ENCODE measurements around the gene CDH13. TPM values are rescaled to one million over a fixed set of nuclear protein-coding genes. Genes with fewer than 3 reads are reported as not detected.

Gene CDH13
- total and polyA plus RNA-seq, 2 experiments from 2014 or later, result 1.6 to 4.4 TPM

- Histone ChIP-seq H3K27me3 (ENCODE audit: insufficient read depth) (no peaks in the 10 kb centered on the region), H2AFZ (no peak overlapping the region), H3K36me3 (ENCODE audit: insufficient read depth) (no peaks in the 10 kb centered on the region), H3K79me2 (replicated peaks; ENCODE audit: insufficient read depth) (no peaks in the 10 kb centered on the region), H3K4me3 (no peak overlapping the region), H3K27ac (ENCODE audit: low read depth) (no peak overlapping the region), H3F3A (replicated peaks; ENCODE audit: low read depth) (no peaks in the 10 kb centered on the region), H4K20me1 (replicated peaks; ENCODE audit: insufficient read depth) (no peaks in the 10 kb centered on the region), H3K4me1 (ENCODE audit: insufficient read depth) (peaks cover 23% of the 10 kb centered on the region), H3K9me2 (ENCODE audit: insufficient read depth) (peaks cover 6% of the 10 kb centered on the region; the same call in 1 of the 2 replicates), H3K4me2 (no peak overlapping the region)
- peaks cover 12% of the 10 kb centered on the region for H3K27me3 Mint-ChIP-seq (ENCODE audit: insufficient read depth, low read depth, poor library complexity)
- no peak overlapping the region for H3K27ac Mint-ChIP-seq
- DNase-seq (ENCODE audit: low spot score) (no peak), ATAC-seq (no peak)
- peaks cover 32% of the 10 kb centered on the region for H3K4me1 Mint-ChIP-seq
- H3K36me3 Mint-ChIP-seq (ENCODE audit: low read depth), result peaks cover 10% of the 10 kb centered on the region; the same call in 2 of the 3 replicates
- no peak overlapping the region for H3K4me3 Mint-ChIP-seq
- TF ChIP-seq EZH2phosphoT487 (IDR thresholded peaks at IDR 0.05; ENCODE audit: unreplicated experiment) (no peak), ZNF114 (CRISPR knock-in tag; IDR thresholded peaks at IDR 0.05) (no peak), NANOG (IDR thresholded peaks at IDR 0.05; ENCODE audit: borderline replicate concordance) (no peak), ZNF462 (CRISPR knock-in tag; IDR thresholded peaks at IDR 0.05) (no peak), POLR2AphosphoS5 (IDR thresholded peaks at IDR 0.05; ENCODE audit: low read depth) (no peak), CREB1 (CRISPR knock-in tag; IDR thresholded peaks at IDR 0.05; ENCODE audit: low read depth) (no peak), REST (IDR thresholded peaks at IDR 0.05; ENCODE audit: unreplicated experiment) (no peak), EZH2 (IDR thresholded peaks at IDR 0.05; ENCODE audit: low read depth, unreplicated experiment) (no peak), STAT1 (IDR thresholded peaks at IDR 0.05; ENCODE audit: unreplicated experiment) (no peak), ZNF331 (CRISPR knock-in tag; IDR thresholded peaks at IDR 0.05; ENCODE audit: low read depth) (no peak), JUNB (IDR thresholded peaks at IDR 0.05; ENCODE audit: unreplicated experiment) (no peak)
- H3K9me3 Mint-ChIP-seq, result peaks cover 10% of the 10 kb centered on the region; the same call in 2 of the 3 replicates
Measured at GRCh38 chr16:83599789-83600462, 973.2 kb downstream of the CDH13 start.

Data from GM23338 (cell line).